Fibroblast of gingiva (primary cell): ENCODE measurements around the gene FAM120B.
"Not testable (repeated sequence)": the region's sequence is repeated elsewhere in the genome, so short reads cannot be mapped to it uniquely, and the experiment has no call there.

Experiments
- DNase-seq: peaks from one replicate; pipeline ENCODE4 v3.0.0-alpha.2; 2011; ENCODE audit warnings: low read depth

FAM120B gene

GRCh38 chr6:170297576-170298330 is 8.8 kb upstream of the FAM120B start:
- DNase-seq, result no peak

GRCh38 chr6:170298688-170299087 is 7.9 kb upstream of the FAM120B start:
- no peak for DNase-seq

- no peak for DNase-seq
These were observed 5.4 kb upstream of the FAM120B start for GRCh38 chr6:170301184-170301583.

- DNase-seq, result no peak
These were observed 694 bp upstream of the FAM120B start for GRCh38 chr6:170305805-170306323.

- no peak for DNase-seq
These were observed 555 bp downstream of the FAM120B start for GRCh38 chr6:170307080-170307545.

- DNase-seq, result no peak
These were observed 2.2 kb downstream of the FAM120B start for GRCh38 chr6:170308761-170309160.

- DNase-seq, result no peak
These were observed 5.1 kb downstream of the FAM120B start for GRCh38 chr6:170311696-170312095.

GRCh38 chr6:170312876-170313275 is 6.3 kb downstream of the FAM120B start:
- DNase-seq, result no peak

GRCh38 chr6:170313716-170314295 is 7.2 kb downstream of the FAM120B start:
- DNase-seq, result no peak

- DNase-seq, result no peak
These were observed 8.4 kb downstream of the FAM120B start for GRCh38 chr6:170314983-170315382.

- no peak for DNase-seq
These were observed 9.5 kb downstream of the FAM120B start for GRCh38 chr6:170316071-170316470.

GRCh38 chr6:170317076-170317475 is 10.5 kb downstream of the FAM120B start:
- no peak for DNase-seq

- no peak for DNase-seq
These were observed 11.2 kb downstream of the FAM120B start for GRCh38 chr6:170317718-170318117.

- no peak for DNase-seq
These were observed 22.8 kb downstream of the FAM120B start for GRCh38 chr6:170329321-170329720.

GRCh38 chr6:170335199-170335598 is 28.6 kb downstream of the FAM120B start:
- not testable (repeated sequence) for DNase-seq

- DNase-seq, result peak; percentile 44
These were observed 38.3 kb downstream of the FAM120B start for GRCh38 chr6:170344631-170345576.

- no peak for DNase-seq
These were observed 39.1 kb downstream of the FAM120B start for GRCh38 chr6:170345662-170346061.

- no peak for DNase-seq
These were observed 40.1 kb downstream of the FAM120B start for GRCh38 chr6:170346649-170347048.

- no peak for DNase-seq
These were observed 40.5 kb downstream of the FAM120B start for GRCh38 chr6:170347091-170347490.

- no peak for DNase-seq
These were observed 41.4 kb downstream of the FAM120B start for GRCh38 chr6:170347975-170348374.

- not testable (repeated sequence) for DNase-seq
These were observed 44.9 kb downstream of the FAM120B start for GRCh38 chr6:170351456-170351855.

- DNase-seq, result not testable (repeated sequence)
These were observed 48.6 kb downstream of the FAM120B start for GRCh38 chr6:170355190-170355589.
